H9 (cell line): Measurements from ENCODE around the gene GSTA5. TPM values are rescaled to one million over a fixed set of nuclear protein-coding genes. Genes with fewer than 3 reads are reported as not detected.
"Not testable (repeated sequence)": the region's sequence is repeated elsewhere in the genome, so short reads cannot be mapped to it uniquely, and the experiment has no call there.

ENCODE experiments used
- DNase-seq: peaks from one replicate; pipeline ENCODE4 v3.0.0-alpha.2; 2017
- H2AFZ ChIP-seq: one replicate; pipeline ENCODE4 v1.6.1; 2013; ENCODE audit warnings: mild to moderate bottlenecking, low read length, control low read depth, moderate library complexity
- H2AK5ac ChIP-seq: 2 replicates; pipeline ENCODE4 v1.6.1; 2013; ENCODE audit warnings: low read length, control low read depth, mixed read lengths; ENCODE audit not compliant: insufficient read length
- H2BK120ac ChIP-seq: one replicate; pipeline ENCODE4 v1.6.1; 2013; ENCODE audit warnings: low read depth, mild to moderate bottlenecking, low read length, control low read depth, inconsistent platforms; ENCODE audit not compliant: poor library complexity, severe bottlenecking
- H2BK12ac ChIP-seq: 2 replicates; pipeline ENCODE4 v1.6.1; 2013; ENCODE audit warnings: low read length, control low read depth, mixed read lengths, low read depth; ENCODE audit not compliant: insufficient read length
- H2BK15ac ChIP-seq: 2 replicates; pipeline ENCODE4 v1.6.1; 2013; ENCODE audit warnings: low read depth, low read length, control low read depth
- H2BK20ac ChIP-seq: one replicate; pipeline ENCODE4 v1.6.1; 2013; ENCODE audit warnings: low read depth, mild to moderate bottlenecking, low read length, control low read depth, inconsistent platforms; ENCODE audit not compliant: poor library complexity, severe bottlenecking
- H2BK5ac ChIP-seq: 2 replicates; pipeline ENCODE4 v1.6.1; 2013; ENCODE audit warnings: low read length, control low read depth, mixed read lengths; ENCODE audit not compliant: insufficient read length
- H3K14ac ChIP-seq: 2 replicates; pipeline ENCODE4 v1.6.1; 2013; ENCODE audit warnings: low read length, control low read depth; ENCODE audit not compliant: insufficient read depth
- H3K18ac ChIP-seq: 2 replicates; pipeline ENCODE4 v1.6.1; 2013; ENCODE audit warnings: low read depth, mild to moderate bottlenecking, mixed read lengths, low read length, control low read depth; ENCODE audit not compliant: insufficient read length
- H3K23ac ChIP-seq: 2 replicates; pipeline ENCODE4 v1.6.1; 2013; ENCODE audit warnings: low read length, control low read depth, mixed read lengths, low read depth; ENCODE audit not compliant: insufficient read length
- H3K23me2 ChIP-seq: 2 replicates; pipeline ENCODE4 v1.6.1; 2013; ENCODE audit warnings: low read depth, mild to moderate bottlenecking, mixed read lengths, low read length, control low read depth; ENCODE audit not compliant: insufficient read length, poor library complexity, severe bottlenecking
- H3K27ac ChIP-seq: 2 replicates; pipeline ENCODE4 v1.5.1; 2013; ENCODE audit warnings: low read length, control low read depth, mixed read lengths, low read depth; ENCODE audit not compliant: insufficient read length
- H3K27me3 ChIP-seq: 2 replicates; pipeline ENCODE4 v1.6.1; 2013; ENCODE audit warnings: low read length, control low read depth, inconsistent platforms; ENCODE audit not compliant: insufficient read depth
- H3K4ac ChIP-seq: 2 replicates; pipeline ENCODE4 v1.6.1; 2013; ENCODE audit warnings: low read depth, mild to moderate bottlenecking, control low read depth, inconsistent platforms, low read length, moderate library complexity
- H3K4me1 ChIP-seq: 2 replicates; pipeline ENCODE4 v1.6.1; 2013; ENCODE audit warnings: low read length, control low read depth, inconsistent platforms; ENCODE audit not compliant: insufficient read depth
- H3K4me2 ChIP-seq: 2 replicates; pipeline ENCODE4 v1.6.1; 2013; ENCODE audit warnings: low read length, control low read depth, mixed read lengths; ENCODE audit not compliant: insufficient read length, insufficient read depth
- H3K56ac ChIP-seq: 2 replicates; pipeline ENCODE4 v1.6.1; 2013; ENCODE audit warnings: low read depth, mild to moderate bottlenecking, mixed read lengths, low read length, control low read depth; ENCODE audit not compliant: insufficient read length
- H3K79me1 ChIP-seq: 2 replicates; pipeline ENCODE4 v1.6.1; 2013; ENCODE audit warnings: low read depth, mild to moderate bottlenecking, moderate library complexity, low read length, control low read depth, inconsistent platforms; ENCODE audit not compliant: insufficient read depth, poor library complexity, severe bottlenecking
- H3K79me2 ChIP-seq: 2 replicates; pipeline ENCODE4 v1.6.1; 2013; ENCODE audit warnings: low read length, control low read depth, inconsistent platforms; ENCODE audit not compliant: insufficient read depth
- H3K9ac ChIP-seq: 2 replicates; pipeline ENCODE4 v1.6.1; 2013; ENCODE audit warnings: low read length, control low read depth, mixed read lengths; ENCODE audit not compliant: insufficient read length; ENCODE audit errors: extremely low read depth
- H3K9me3 ChIP-seq: one replicate; pipeline ENCODE4 v1.6.1; 2013; ENCODE audit warnings: low read depth, low read length, inconsistent platforms; ENCODE audit not compliant: control insufficient read depth
- H3T11ph ChIP-seq: one replicate; pipeline ENCODE4 v1.6.1; 2013; ENCODE audit warnings: mild to moderate bottlenecking, low read length, control low read depth, inconsistent platforms
- H4K20me1 ChIP-seq: one replicate; pipeline ENCODE4 v1.6.1; 2013; ENCODE audit not compliant: control insufficient read depth, insufficient read length, insufficient read depth
- H4K5ac ChIP-seq: 2 replicates; pipeline ENCODE4 v1.6.1; 2013; ENCODE audit warnings: low read depth, mild to moderate bottlenecking, mixed read lengths, low read length, control low read depth; ENCODE audit not compliant: insufficient read length
- H4K8ac ChIP-seq: replicated peaks from 2 replicates; pipeline ENCODE4 v1.6.1; 2013; ENCODE audit warnings: low read length, control low read depth, mixed read lengths, low read depth; ENCODE audit not compliant: insufficient read length
- H4K91ac ChIP-seq: 2 replicates; pipeline ENCODE4 v1.6.1; 2013; ENCODE audit warnings: low read depth, mild to moderate bottlenecking, moderate library complexity, mixed read lengths, low read length, control low read depth; ENCODE audit not compliant: insufficient read length
- H3K27ac Mint-ChIP-seq, 3 experiments: 2 replicates in 2 of 3; 3 replicates in 1 of 3; pipeline ENCODE4 v1.8.0; 2020 to 2021; ENCODE audit warnings: mixed read lengths in 3 of 3, mild to moderate bottlenecking in 1 of 3, moderate library complexity in 1 of 3
- H3K27me3 Mint-ChIP-seq: 2 replicates; pipeline ENCODE4 v1.8.0; 2021; ENCODE audit warnings: low read depth, mild to moderate bottlenecking, moderate library complexity, mixed read lengths
- H3K36me3 Mint-ChIP-seq, 3 experiments: 2 replicates in 2 of 3; 3 replicates in 1 of 3; pipeline ENCODE4 v1.8.0; 2020 to 2021; ENCODE audit warnings: low read depth in 3 of 3, mixed read lengths in 3 of 3; ENCODE audit not compliant: insufficient read depth in 1 of 3
- H3K4me1 Mint-ChIP-seq, 2 experiments: 2 replicates each; pipeline ENCODE4 v1.8.0; 2020; ENCODE audit warnings: mixed read lengths in 2 of 2
- H3K4me3 Mint-ChIP-seq, 2 experiments: 2 replicates in 1 of 2; 3 replicates in 1 of 2; pipeline ENCODE4 v1.8.0; 2020 to 2021; ENCODE audit warnings: mild to moderate bottlenecking in 2 of 2, mixed read lengths in 2 of 2, moderate library complexity in 1 of 2
- H3K9me3 Mint-ChIP-seq, 2 experiments: 2 replicates in 1 of 2; 3 replicates in 1 of 2; pipeline ENCODE4 v1.8.0; 2020; ENCODE audit warnings: mild to moderate bottlenecking in 2 of 2, mixed read lengths in 2 of 2, moderate library complexity in 1 of 2
- CTCF ChIP-seq: fragments of 200-600 bp; sonication (generic); conservative IDR thresholded peaks from 3 replicates; pipeline ENCODE4 v1.8.0; 2021; ENCODE audit warnings: antibody characterized with exemption, mild to moderate bottlenecking
- WGBS: extraction: QIAGEN DNeasy Blood & Tissue Kit; methylation state at CpG from one replicate; pipeline ENCODE4 v1.1.7; 2013; ENCODE audit warnings: missing lambda C conversion rate, low lambda C conversion rate, mixed read lengths; ENCODE audit not compliant: insufficient read length; ENCODE audit errors: extremely low coverage; 5-methylcytosine and 5-hydroxymethylcytosine counted together
- total RNA-seq: library from RNA; stranded (reverse); gene quantifications from 2 replicates; pipeline ENCODE4 v1.2.1, GENCODE V29; 2021

Gene GSTA5
- total RNA-seq, 1 experiment from 2014 or later: not detected

GRCh38 chr6:52834481-52834880 lies 6.1 kb downstream of the GSTA5 start:
- WGBS: no CpG with 5 or more reads among the region's 1 CpG
- H3K9me3 ChIP-seq: no peaks in the 10 kb centered on the region

GRCh38 chr6:52830869-52831268 lies 9.7 kb downstream of the GSTA5 start:
- not testable (repeated sequence) for H3K79me2 ChIP-seq, H3K4me1 Mint-ChIP-seq, H3T11ph ChIP-seq, H2BK12ac ChIP-seq, H4K5ac ChIP-seq, H2BK20ac ChIP-seq, H3K4ac ChIP-seq, H3K9ac ChIP-seq, H2BK120ac ChIP-seq, H2AFZ ChIP-seq, H3K18ac ChIP-seq, H3K14ac ChIP-seq, DNase-seq, H3K4me3 Mint-ChIP-seq, H2BK15ac ChIP-seq, H3K79me1 ChIP-seq, H3K27ac Mint-ChIP-seq, H4K91ac ChIP-seq, H2BK5ac ChIP-seq, H2AK5ac ChIP-seq, H3K23me2 ChIP-seq, H3K36me3 Mint-ChIP-seq, H3K23ac ChIP-seq, H3K27ac ChIP-seq, H3K56ac ChIP-seq, H3K9me3 ChIP-seq, H4K20me1 ChIP-seq, H3K4me1 ChIP-seq, H3K27me3 ChIP-seq, H3K4me2 ChIP-seq, H4K8ac ChIP-seq
- Mint-ChIP-seq H3K9me3 (peaks cover 8 to 14% of the 10 kb centered on the region in 2 experiments; a peak in 4 of 5 replicates), H3K27me3 (peaks cover 13% of the 10 kb centered on the region)
- no CpG with 5 or more reads among the region's 4 CpGs for WGBS

More at GRCh38 chr6:52834481-52834880, 6.1 kb downstream of the GSTA5 start:
- no peak overlapping the region for H3K4me2 ChIP-seq
- no peak overlapping the region for H2BK20ac ChIP-seq
- H3K9ac ChIP-seq: no peak overlapping the region
- H2AK5ac ChIP-seq: no peak overlapping the region
- H4K20me1 ChIP-seq: no peaks in the 10 kb centered on the region
- H3K23me2 ChIP-seq: no peaks in the 10 kb centered on the region
- H4K8ac ChIP-seq: no peak overlapping the region
- 0 out of 7 replicates have a peak, but pooled peaks cover 0 to 6% (median 0%) of the 10 kb centered on the region in 3 experiments for H3K36me3 Mint-ChIP-seq
- H3K4ac ChIP-seq: no peak overlapping the region
- H3K27ac Mint-ChIP-seq: no peak overlapping the region
- H2BK5ac ChIP-seq: no peak overlapping the region
- H3K27me3 ChIP-seq: no peaks in the 10 kb centered on the region
- no peak overlapping the region for H3K23ac ChIP-seq
- no peak overlapping the region for H3T11ph ChIP-seq
- no peak overlapping the region for H4K91ac ChIP-seq
- H3K27ac ChIP-seq: no peak overlapping the region
- H3K9me3 Mint-ChIP-seq: peaks cover 2 to 4% of the 10 kb centered on the region in 2 experiments; a peak in 2 of 5 replicates
- peaks cover 19% of the 10 kb centered on the region for H3K27me3 Mint-ChIP-seq
- no peak for DNase-seq
- H3K56ac ChIP-seq: no peak overlapping the region
- H3K79me1 ChIP-seq: no peaks in the 10 kb centered on the region
- H4K5ac ChIP-seq: no peak overlapping the region
- no peak for TF ChIP-seq CTCF
- H3K4me3 Mint-ChIP-seq: no peak overlapping the region
- no peak overlapping the region for H3K14ac ChIP-seq
- H3K4me1 Mint-ChIP-seq: peaks cover 4% of the 10 kb centered on the region in 2 experiments; a peak in 3 of 4 replicates
- no peak overlapping the region for H2BK120ac ChIP-seq
- H2AFZ ChIP-seq: no peak overlapping the region
- H2BK12ac ChIP-seq: no peak overlapping the region
- no peak overlapping the region for H2BK15ac ChIP-seq
- H3K4me1 ChIP-seq: no peaks in the 10 kb centered on the region
- H3K18ac ChIP-seq: no peak overlapping the region
- no peaks in the 10 kb centered on the region for H3K79me2 ChIP-seq
